T follicular helper cell (primary cell): Measurements from ENCODE around the gene SYT6.

Source experiments
- DNase-seq: peaks from one replicate; pipeline ENCODE4 v3.0.0-alpha.2; 2020; ENCODE audit warnings: low read depth

SYT6 gene

DNA sequence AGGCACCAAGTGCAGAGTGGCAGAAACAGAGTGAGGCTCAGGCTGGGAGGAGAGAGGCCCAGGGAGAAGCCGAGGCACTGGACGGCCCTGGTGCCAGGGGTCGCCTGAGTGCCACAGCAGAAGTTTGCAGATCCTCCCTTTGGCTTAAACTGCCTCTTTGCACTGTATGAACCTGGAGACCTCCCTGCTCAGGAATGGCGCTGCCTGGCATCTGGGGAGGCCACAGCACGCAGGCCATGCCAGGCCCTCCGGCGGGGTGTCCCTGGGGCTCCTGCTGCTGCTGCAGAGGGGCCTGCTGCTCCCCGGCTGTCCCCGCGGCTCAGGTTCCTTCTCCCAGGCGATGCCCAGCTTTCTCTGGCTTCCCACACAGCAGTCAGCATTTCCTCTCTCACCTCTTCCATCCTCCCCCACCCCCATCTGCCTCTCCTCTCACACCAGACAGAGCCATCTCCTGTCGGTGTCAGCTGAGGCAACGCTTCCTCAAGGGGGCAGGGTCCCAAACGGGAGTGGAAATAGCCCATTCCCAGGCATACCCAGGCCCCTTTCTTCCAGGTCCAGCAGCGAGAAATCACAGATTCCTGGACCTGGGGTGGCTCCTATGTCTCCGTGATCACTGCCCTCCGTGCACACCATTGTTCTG, 35.2 kb downstream of the SYT6 start:
- DNase-seq = no peak

DNA sequence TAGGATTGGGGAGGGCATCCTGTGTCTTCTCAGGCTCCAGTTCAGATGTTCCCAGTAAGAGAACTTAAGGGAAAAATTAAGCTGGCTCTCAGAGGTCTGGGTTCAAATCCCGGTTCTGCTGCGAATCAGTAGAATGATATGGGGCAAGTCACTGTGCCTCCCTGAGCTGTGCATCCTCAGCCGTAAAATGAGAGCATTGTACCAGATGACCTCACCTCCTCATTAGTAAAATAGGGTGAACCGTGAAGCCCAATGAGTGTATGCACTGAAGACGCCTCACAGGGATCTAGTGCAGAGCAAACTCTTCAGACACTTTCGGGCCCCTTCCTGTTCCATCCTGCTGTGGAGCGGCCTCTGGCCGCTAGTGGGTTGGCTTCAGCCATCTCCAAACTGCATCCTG, 36.0 kb downstream of the SYT6 start:
- no peak for DNase-seq

DNA sequence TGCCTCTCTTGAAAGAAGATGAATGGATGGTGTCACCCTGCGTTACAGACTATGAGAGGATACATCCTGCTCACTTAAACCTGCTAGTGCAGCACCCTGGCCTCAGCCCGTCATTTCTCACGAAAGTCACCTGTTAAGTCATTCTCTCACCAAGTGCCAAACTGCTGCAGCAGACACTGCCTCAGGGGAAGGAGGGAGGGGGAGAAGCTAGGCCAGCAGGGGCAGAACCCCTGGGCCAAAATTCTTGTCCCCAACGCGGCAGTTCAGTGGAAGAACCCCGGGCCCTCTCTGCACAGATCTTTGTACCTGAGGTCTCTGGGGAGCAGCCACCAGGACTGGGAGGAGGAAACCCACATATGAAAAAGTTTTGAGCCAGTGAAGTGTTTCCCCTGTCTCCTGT, 37.6 kb downstream of the SYT6 start:
- DNase-seq = no peak

DNA sequence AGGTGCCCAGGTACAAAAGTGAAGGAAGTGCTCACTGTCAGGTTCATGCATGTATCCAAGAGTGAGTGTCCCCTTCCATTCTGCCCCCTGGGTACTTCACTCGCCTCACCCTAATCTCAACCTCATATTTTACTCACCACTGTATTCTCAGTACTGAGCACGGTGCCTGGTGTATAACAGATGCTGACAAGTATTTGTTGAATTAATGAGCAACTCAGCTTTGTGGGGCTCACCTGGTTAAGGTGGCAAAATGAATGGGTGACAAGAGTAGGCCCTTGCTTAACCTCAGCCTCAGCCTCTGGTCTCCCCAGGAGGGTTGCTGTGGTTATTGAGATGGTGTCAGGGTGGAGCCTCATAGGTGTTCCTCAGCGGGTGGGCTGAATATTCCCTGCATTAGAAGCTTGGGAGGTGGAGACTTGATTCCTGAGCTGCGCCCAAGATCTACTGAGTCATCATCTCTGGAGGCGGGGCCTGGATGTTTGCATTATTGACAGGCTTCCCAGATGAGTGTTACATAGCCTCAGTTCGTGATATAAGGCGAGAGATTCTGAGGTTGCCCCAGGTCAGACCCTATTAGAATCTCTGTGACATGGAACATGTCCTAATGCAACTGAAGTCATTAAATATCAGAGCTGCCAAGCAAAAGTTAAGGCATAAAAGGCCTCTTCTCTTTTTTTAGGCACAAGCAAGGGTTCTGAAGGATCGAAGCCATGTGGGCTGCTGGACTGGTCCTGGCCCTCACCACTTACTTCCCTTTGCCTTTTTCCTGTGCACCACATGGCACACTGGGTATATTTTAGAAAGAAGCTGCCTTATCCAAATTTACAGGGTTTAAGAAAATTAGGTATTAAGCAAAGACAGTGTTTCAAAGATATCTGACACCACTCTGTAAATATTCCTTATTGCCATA, 39.2 kb downstream of the SYT6 start:
- no peak for DNase-seq

DNA sequence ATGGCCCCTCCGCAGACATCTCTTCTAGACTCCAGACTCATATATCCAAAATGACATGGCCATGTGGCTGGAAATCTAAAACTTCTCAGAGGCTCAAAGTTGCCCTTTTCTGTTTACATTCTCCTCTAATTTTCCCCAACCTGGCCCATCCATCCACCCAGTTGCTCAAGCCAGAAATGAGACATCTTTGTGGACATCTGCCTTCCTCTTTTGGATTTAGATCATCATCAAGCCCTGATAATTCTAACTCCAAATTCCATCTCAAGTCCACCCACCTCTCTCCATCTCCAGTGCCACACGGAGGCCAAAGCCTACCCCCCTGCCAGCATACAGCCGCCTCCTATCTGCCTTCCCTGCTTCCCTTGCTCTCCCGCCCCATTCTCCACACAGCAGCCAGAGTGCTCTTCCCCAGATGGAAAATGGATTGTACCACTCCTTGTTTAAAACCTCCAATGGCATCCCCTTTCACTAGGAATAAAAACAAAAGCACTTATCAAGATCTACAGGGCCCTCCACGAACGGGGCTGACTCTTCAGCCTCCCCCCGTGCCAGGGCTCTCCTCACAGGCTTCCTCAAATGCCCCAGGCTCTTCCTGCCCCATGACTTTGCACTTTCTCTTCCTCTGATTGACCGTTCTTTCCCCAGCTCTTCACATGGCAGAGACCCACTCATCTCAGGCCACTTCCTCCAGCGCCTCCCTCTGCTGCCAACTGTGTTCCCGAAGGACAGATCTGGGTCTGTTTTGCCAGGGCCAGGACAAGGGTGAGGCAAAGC, 40.1 kb downstream of the SYT6 start:
- DNase-seq = no peak

DNA sequence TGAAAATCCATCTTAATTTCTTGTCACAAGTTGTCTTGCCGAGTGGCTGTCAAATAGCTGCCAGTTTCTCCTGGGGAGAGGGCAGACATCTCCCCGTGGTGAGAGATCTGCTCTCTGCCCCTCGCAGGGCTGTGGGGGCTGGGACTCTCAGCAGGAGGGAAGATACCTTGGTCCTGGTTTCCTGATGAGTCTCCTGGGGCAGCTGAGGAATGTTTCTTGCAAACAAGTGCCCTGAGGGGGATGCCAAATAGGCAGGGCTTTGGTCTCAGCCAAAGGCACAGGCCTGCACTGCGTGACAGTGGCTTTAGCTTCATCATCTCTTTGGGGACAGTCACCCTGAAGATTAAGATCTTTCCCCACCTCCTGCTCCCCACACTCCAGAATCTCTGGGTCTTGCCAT, 40.9 kb downstream of the SYT6 start:
- DNase-seq = no peak

DNA sequence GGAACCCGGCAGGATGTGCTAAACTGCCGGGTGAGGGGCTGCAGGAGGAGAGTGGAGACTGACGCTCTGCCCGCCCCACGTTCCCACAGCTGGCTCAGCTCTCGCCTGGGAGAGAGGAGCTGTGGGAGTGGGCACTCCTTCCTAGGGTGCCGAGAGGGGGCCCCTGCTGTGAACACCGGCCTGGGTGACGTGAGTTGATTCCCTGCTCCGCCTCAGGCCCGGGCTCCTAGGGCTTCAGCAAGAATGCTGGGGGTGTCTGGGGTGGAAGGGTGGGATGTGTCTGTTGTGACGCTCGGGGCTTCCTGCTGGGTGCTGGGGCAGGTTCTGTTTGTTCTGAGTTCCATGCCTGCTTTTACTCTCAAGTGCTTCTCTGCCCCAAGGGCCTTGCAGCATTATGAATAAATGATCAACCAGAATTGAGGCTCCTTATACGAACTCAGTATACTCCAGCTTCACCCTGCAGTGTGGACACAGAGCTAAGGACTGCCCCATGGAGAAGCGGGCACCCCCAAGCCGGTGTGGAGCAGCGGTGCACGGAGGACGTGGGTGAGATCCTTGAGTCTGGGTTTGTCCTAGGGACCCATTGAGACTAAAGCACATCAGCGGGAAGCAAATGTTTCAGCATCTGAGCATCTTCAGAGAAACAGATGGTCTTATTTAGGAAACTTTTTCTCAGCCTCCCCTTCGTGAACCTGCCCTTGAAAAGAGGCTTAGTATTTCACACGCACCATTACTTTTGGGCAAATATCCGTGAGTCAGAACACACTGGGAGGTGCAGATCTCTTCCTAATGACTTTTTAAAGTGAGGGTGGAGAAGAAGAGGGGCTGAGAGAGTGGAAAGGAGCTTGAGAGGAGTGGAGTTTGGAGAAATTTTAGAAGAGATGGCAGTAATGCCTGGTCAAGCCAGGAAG, 41.7 kb downstream of the SYT6 start:
- DNase-seq = no peak

DNA sequence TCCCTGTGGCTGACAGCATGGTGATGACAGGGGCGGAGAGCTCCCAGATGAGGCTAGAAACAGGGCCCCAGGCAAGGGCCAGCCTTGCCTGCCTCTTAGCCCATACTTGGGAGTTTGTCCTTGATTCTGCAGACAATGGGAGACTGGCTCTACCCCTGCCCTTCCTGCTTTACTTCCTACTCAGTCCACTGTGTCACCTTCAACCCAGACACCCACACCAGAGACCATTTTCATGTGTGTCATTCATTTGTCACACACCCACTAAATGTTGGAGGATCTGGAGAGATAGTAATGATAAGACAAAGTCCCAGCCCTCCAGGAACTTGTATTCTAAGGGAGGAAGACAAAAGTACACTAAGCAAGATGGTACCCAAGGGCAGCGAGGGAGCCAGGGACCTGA, 43.7 kb downstream of the SYT6 start:
- DNase-seq = no peak

DNA sequence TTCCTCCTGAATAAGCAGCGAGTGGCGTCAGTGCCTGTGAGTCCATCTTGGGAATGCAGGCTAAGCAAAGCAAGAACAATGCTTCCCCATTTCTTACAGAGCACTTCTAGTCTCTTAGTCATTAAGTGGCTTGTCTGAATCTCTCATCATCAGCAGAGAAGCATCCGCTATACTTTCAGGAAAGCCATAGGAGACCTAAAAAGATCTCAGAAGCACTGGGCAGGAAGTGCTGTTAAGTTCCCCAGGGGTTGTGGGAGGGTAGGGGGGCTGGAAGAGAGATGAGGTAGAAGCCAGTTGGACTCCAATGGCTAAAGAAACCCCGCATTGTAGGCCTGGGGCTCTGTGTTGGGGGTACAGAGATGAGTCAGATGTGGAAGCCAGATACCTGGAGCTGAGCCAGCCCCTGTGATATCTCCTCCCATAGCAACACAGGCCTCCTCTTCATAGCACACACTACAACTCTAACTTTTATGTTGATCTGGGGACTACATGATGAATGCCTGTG, 44.9 kb downstream of the SYT6 start:
- DNase-seq = no peak

DNA sequence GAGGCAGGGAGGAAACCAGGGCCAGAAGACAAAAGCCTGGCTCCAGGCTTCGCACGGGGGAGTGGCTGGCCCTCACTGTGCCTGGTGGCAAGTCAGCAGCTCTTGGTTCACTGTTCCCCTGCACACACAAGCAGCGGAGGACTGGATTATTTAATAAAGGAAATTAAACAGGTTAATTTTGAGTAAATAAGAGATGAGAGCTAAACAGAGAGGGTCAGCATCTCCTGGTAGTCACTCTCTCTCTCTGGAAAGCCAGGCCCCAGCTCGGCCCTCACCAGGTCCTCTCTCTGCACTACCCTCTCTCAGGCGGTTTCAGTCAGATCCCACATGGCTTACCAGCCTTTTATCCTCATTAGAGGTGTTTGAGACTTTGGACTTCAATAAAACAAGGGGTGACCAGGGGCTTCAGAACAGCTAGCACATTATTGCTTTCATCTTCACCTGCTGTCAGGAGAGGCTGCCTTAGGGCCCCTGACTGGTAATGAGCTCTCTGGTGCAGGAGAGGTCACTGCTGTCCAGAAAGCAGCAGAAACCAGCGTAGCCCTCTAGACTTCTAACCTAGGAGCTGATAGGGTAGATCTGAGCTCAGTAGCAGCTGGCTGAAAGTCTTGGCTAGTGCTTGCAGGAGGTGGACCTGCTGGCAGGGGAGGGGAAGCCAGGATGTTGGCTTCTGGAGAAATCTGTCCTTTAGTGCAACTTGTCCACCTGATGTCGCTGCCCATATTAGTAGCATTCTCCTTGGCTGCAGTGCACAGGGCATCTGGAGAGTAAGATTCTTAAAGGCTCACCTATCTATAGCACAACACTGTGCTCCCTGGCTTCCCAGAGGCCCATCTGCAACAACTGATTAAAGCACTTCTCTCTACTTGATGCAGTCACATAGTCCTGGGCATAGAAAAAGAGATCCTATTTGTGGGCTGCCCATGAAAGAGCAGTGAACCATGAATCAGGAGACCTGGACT, 45.9 kb downstream of the SYT6 start:
- no peak for DNase-seq

DNA sequence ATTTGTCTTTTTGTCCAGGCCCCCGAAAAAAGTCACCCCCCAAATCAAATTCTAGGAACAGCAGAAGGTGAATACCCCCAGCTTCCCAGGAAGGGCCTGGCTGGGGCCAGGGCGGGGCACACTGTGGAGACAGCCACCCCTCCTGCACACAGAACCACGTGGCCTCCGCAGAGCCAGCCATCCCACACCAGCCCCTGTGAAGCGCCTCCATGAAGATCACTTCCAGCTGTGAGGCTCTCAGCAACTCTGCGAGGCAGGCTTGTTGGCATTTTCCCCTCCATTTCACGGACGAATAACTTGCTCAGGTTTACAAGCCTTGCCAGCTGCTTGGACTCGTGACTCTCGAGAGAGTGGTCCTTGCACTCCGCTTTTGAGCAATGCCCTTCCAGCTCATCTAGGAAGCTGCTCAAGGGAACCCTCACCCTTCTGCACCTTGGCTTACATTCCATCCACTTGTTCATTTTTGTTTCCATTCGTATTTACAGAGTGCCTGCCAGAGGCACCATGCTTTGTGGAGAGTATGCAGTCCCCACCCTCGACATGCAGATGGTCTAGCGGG, 48.2 kb downstream of the SYT6 start:
- no peak for DNase-seq

DNA sequence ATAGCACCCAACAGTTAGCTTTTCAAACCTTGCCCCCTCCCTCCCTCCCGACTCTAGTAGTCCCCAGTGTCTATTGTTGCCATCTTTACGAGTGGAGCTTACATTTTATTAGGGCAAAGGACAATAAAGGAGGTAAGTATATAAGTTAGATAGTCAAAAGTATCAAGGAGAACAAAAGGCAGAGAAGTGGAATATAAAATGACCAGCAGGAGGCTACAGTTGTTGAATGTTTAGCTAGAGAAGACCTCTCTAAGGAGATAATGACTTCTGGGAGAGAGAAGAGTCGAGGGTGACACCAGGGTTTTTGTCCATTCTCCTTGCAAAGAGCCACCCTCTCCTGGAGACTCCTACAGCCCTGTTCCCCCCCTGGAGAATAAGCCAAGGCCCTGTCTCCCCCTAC, 48.7 kb downstream of the SYT6 start:
- DNase-seq = no peak

DNA sequence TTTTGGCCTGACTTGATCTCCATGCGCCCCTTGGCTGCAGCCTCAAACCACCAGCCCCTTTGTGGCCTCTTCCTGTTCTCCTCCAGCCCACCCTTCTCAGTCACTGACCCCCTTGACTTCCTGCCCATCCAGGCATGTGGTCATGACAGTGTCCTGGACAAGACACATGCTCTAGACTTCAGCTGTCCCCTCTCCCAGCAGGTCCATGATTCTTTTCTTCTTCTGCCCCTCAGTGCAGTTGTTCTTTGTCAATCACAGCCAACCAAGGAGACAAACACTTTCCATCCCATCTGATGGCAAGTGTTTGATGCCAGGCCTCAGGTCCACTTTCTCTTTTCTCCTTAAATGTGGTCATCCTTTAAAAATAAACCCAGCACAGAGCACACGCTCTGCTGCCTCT, 49.7 kb downstream of the SYT6 start:
- no peak for DNase-seq

DNA sequence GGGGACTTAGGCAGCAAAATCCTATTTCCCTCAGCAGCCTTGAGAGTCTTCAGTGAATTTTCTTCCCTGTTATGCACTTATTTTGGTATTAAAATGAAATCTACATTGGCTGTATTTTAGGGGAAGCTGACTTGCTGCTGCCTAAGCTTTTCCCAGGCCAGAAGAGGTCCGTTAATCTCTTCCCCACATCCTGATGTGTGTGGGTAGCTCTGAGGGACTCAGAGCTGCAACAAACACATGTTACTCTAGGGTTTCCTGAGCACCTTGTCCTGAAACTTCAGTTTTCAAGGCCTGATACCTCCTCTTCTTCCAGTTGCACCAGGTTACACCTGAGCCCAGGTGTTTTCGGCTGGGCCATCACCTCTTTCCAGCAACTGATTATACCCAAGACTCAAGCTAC, 51.5 kb downstream of the SYT6 start:
- no peak for DNase-seq

DNA sequence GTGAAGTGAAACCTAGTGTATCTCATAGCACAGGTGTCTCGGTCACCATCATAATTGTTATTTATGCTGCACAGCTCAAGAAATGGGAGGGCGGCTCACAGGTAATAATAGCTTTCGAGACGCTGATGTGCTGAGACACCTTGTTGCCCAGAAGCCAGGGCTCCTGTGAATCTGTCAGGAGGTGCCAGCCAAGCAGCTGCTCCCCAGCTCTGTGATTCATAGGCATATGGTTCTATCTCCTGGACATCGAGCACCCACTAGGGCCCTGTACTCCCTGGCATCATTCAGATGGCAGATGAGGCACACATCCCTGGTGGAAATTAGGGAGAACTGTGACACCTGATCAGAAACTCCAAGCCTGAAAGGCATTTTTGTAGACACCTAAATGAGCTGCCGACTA, 53.5 kb downstream of the SYT6 start:
- no peak for DNase-seq

DNA sequence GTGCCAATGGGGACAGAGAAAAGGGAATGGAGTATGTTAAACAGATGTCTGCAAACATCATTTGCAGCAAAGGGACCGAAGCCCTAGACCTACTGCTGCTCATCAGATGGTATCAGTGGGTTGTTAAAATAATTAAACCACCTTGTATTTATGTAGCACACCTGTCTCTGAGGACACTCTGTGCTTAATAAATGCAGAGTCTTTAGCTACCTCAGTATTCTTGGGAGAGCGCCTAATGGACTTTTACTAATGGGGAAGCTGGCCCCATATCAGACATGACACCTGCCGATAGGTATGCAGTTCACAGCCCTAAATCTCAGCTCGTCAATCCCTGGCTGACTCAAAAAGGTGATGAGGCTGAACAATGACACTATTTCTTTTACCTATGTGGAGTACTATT, 54.4 kb downstream of the SYT6 start:
- no peak for DNase-seq

DNA sequence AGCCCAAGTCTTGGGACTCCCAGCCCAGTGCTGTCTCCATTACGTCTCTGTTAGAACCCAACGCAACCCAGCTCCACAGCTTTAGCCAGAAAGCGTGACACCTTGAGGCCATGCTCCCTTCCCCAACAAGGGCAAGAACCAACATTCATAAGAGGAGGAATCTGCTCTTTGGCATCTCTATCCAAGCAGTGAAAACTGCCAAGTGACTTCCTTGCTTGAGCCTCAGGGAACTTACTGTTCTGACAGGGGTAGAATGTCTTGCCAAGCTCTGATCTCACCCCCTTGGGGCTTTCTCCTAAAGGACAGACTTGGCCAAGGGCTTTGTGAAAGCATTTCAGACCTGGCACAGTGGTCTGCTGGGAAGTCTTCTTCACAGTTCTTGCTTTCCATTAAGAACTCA, 56.6 kb downstream of the SYT6 start:
- no peak for DNase-seq

DNA sequence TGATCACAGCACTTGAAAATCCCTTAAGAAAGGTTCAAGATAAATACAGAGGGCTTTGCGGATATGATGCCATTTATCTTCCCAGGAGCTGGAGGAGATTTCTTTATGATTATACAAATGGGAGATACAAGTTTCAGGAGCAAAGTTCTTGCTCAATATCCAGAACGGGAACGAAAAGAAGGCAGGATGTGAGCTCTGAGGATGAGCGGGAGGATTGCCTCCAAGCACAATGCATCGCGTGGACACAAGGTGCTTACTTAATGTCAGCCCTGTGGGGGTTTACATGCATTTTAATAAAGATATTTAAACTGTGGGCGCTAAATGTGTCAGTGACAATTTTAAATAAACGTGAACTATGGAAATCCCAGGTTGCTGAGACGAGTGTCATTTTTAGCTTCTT, 59.0 kb downstream of the SYT6 start:
- no peak for DNase-seq

DNA sequence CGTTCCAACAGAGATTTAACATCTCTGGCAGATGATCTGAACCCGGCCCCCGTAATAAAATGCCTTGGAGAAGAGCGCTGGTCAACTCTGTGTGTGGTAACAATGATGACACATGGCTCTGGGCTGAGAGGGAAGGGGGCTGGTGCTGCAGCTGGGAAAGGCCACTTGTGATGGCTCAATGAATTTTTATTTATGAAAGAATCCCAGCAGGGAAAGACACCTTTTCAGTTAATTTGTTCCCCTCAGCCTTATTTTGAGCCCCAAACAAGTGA, 59.4 kb downstream of the SYT6 start:
- DNase-seq = no peak

DNA sequence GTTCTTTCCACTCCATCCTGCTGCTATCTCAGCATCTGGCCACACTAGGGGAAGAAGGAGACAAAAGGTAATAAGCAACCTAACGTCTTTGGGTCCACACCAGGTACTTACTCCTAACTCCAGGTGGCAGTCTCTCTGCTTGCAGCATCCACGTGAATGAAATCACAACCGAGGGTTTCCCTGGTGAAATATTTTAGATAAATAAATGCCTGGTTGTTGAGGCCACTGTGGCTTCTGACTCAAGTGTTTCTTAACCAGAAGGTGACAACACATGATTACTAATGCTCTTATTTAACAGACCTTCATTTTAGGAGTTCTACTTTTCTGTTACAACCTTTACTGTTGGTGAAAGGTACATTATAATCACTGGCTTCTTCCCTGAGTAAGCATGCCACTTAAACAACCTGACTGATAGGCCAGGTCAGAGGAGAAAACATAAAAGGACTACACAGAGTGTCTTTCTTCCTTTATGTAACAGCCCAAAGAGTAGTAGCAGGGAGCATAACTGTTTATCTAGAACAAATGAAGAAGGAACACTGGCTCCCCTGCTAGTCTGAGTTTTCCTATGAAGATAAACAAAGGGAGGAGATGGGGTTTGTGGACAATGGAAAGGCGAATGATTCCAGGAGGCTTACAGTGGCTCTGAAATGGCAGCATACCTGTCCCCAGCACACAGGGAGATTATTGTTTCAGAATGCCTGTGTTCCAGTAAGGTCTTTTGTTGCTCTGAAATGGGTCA, 59.9 kb downstream of the SYT6 start:
- no peak for DNase-seq
